ENCODE results near the gene FCHO1.

DNA sequence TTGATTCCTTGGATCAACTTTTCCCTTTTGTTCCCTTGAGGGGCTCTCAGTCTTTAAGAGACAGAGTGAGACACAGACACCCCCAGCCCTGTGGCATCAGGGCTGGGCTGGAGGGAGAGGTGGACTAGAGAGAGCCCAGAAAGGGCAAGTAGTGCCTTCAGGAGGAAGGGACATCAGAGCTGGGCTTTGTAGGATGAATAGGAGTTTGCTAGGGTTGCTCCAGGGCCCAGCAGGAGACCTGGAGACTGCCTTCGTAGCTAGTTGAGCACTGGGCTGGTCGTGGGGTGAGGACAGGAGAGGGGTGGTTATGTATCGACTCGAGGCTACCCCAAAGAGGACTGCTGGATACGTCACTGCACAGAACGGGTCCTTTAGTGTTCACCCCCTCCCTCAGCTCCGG is 26.6 kb upstream of the FCHO1 start:
- TF ChIP-seq POLR2A (IDR thresholded peaks at IDR 0.05) (no peak), EP300 (IDR thresholded peaks at IDR 0.05) (no peak)

Measured in tibial nerve (tissue), 3 donors.